ENCODE data around the gene NKTR.
A peak's percentile ranks its signal among the peaks of the same experiment; 100 is the strongest.

The NKTR gene

GRCh38 chr3:42683875-42684598 is 83.6 kb downstream of the NKTR start:
- no peak for DNase-seq

- DNase-seq = no peak
These were observed 84.3 kb downstream of the NKTR start for GRCh38 chr3:42684632-42685362.

GRCh38 chr3:42685363-42685881 is 84.9 kb downstream of the NKTR start, which contains the start of gene KLHL40:
KLHL40 (plus strand) TSS chr3:42685537; CDS start chr3:42685619, 82 bp downstream.
- no peak for DNase-seq

GRCh38 chr3:42685891-42686820 is 85.7 kb downstream of the NKTR start:
- no peak for DNase-seq

- DNase-seq = no peak
These were observed 86.6 kb downstream of the NKTR start for GRCh38 chr3:42686832-42687650.

- no peak for DNase-seq
These were observed 87.5 kb downstream of the NKTR start for GRCh38 chr3:42688016-42688415.

GRCh38 chr3:42688487-42689420 is 88.3 kb downstream of the NKTR start:
- DNase-seq = no peak

GRCh38 chr3:42689421-42690014 is 89.0 kb downstream of the NKTR start:
- DNase-seq = no peak

- no peak for DNase-seq
These were observed 89.7 kb downstream of the NKTR start for GRCh38 chr3:42690191-42690590.

GRCh38 chr3:42690766-42691680 is 90.5 kb downstream of the NKTR start:
- no peak for DNase-seq

- no peak for DNase-seq
These were observed 91.6 kb downstream of the NKTR start for GRCh38 chr3:42691816-42692666.

- no peak for DNase-seq
These were observed 92.4 kb downstream of the NKTR start for GRCh38 chr3:42692667-42693529.

GRCh38 chr3:42693530-42693930 is 93.0 kb downstream of the NKTR start:
- DNase-seq = no peak

- no peak for DNase-seq
These were observed 93.9 kb downstream of the NKTR start for GRCh38 chr3:42694366-42694765.

- peak; percentile 17 for DNase-seq
These were observed 96.1 kb downstream of the NKTR start for GRCh38 chr3:42696356-42697288.

All from DMS79 treated with DMSO at 0.1 percent for 48 hours (cell line).